Activated CD8-positive, alpha-beta T cell treated with anti-CD3 and anti-CD28 coated beads, Interleukin-2, amount 10 ng/mL, durations not matched to agents 7 days and 5 days (primary cell): ENCODE data around the gene WNT6. TPM values are rescaled to one million over a fixed set of nuclear protein-coding genes. Genes with fewer than 3 reads are reported as not detected.

Experiments used
- ATAC-seq: fragments of 150-1000 bp; cut with Tn5 transposase; one replicate; pipeline ENCODE4 v1.10.0; 2021; ENCODE audit warnings: moderate library complexity
- CTCF ChIA-PET: fragments of 350-600 bp; sonication (Branson Sonifier 250); formaldehyde crosslinking; loops from one replicate; lab custom pipeline; 2021; ENCODE audit warnings: antibody characterized with exemption; lab: Charles Lee
- POLR2A ChIA-PET: fragments of 350-600 bp; sonication (Branson Sonifier 250); formaldehyde crosslinking; loops from one replicate; lab custom pipeline; 2021; ENCODE audit warnings: antibody characterized with exemption; lab: Charles Lee
- DNase-seq: peaks from one replicate; pipeline ENCODE4 v3.0.0-alpha.2; 2020
- H3K27ac Mint-ChIP-seq: one replicate; pipeline ENCODE4 v1.8.0; 2021; ENCODE audit warnings: mild to moderate bottlenecking, mixed read lengths
- H3K27me3 Mint-ChIP-seq: one replicate; pipeline ENCODE4 v1.8.0; 2021; ENCODE audit warnings: low read depth, mixed read lengths
- H3K36me3 Mint-ChIP-seq: one replicate; pipeline ENCODE4 v1.8.0; 2021; ENCODE audit warnings: low read depth, mixed read lengths
- H3K4me1 Mint-ChIP-seq: one replicate; pipeline ENCODE4 v1.8.0; 2021; ENCODE audit warnings: low read depth, mixed read lengths
- H3K4me3 Mint-ChIP-seq: one replicate; pipeline ENCODE4 v1.8.0; 2021; ENCODE audit warnings: mild to moderate bottlenecking, mixed read lengths
- H3K9me3 Mint-ChIP-seq: one replicate; pipeline ENCODE4 v1.8.0; 2022; ENCODE audit warnings: mixed read lengths; ENCODE audit not compliant: insufficient read depth
- total RNA-seq, 2 experiments: library from RNA; stranded (reverse); gene quantifications; one replicate each; pipeline ENCODE4 v1.2.3, GENCODE V29; 2021

The WNT6 gene
- total RNA-seq, 2 experiments from 2014 or later, result not detected

GRCh38 chr2:218872645-218873358 is 13.2 kb downstream of the WNT6 start:
- Mint-ChIP-seq H3K4me3 (no peak overlapping the region), H3K4me1 (peaks cover 20% of the 10 kb centered on the region), H3K27me3 (peaks cover 68% of the 10 kb centered on the region), H3K9me3 (no peaks in the 10 kb centered on the region), H3K27ac (no peak overlapping the region), H3K36me3 (no peaks in the 10 kb centered on the region)
- ATAC-seq, result no peak
- DNase-seq, result no peak
- CTCF ChIA-PET, result interaction anchor here (1.1 to 22.4 kb wide), 7 partner anchors 15 to 122 kb away, joined by 3 to 930 read pairs (median 41); no protein-coding TSS in a partner anchor
- POLR2A ChIA-PET, result no interaction called here

DNA sequence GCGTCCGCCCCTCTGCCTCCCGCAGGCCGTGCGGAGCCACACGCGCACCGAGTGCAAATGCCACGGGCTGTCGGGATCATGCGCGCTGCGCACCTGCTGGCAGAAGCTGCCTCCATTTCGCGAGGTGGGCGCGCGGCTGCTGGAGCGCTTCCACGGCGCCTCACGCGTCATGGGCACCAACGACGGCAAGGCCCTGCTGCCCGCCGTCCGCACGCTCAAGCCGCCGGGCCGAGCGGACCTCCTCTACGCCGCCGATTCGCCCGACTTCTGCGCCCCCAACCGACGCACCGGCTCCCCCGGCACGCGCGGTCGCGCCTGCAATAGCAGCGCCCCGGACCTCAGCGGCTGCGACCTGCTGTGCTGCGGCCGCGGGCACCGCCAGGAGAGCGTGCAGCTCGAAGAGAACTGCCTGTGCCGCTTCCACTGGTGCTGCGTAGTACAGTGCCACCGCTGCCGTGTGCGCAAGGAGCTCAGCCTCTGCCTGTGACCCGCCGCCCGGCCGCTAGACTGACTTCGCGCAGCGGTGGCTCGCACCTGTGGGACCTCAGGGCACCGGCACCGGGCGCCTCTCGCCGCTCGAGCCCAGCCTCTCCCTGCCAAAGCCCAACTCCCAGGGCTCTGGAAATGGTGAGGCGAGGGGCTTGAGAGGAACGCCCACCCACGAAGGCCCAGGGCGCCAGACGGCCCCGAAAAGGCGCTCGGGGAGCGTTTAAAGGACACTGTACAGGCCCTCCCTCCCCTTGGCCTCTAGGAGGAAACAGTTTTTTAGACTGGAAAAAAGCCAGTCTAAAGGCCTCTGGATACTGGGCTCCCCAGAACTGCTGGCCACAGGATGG is 14.0 kb downstream of the WNT6 start:
- DNase-seq (no peak), ATAC-seq (no peak)
- Mint-ChIP-seq H3K4me1 (peaks cover 20% of the 10 kb centered on the region), H3K27ac (no peak overlapping the region), H3K27me3 (peaks cover 62% of the 10 kb centered on the region), H3K9me3 (no peaks in the 10 kb centered on the region), H3K4me3 (no peak overlapping the region), H3K36me3 (no peaks in the 10 kb centered on the region)
- POLR2A ChIA-PET, result interaction anchor here (1.1 kb wide), 1 partner anchor 24 kb away, joined by 3 read pairs; no protein-coding TSS in a partner anchor
- CTCF ChIA-PET, result interaction anchor here (0.6 to 22.4 kb wide), 8 partner anchors 13 to 121 kb away, joined by 3 to 930 read pairs (median 41); no protein-coding TSS in a partner anchor

GRCh38 chr2:218875692-218876246 is 16.2 kb downstream of the WNT6 start:
- Mint-ChIP-seq H3K36me3 (no peaks in the 10 kb centered on the region), H3K9me3 (no peaks in the 10 kb centered on the region), H3K27me3 (peaks cover 58% of the 10 kb centered on the region), H3K4me3 (no peak overlapping the region), H3K27ac (no peak overlapping the region), H3K4me1 (peaks cover 33% of the 10 kb centered on the region)
- ChIA-PET CTCF (interaction anchor here (0.6 to 22.4 kb wide), 32 partner anchors 11 to 403 kb away, joined by 3 to 930 read pairs (median 6); partner anchors contain the start of genes CDK5R2, DNAJB2 and WNT6), POLR2A (interaction anchor here (0.7 to 1.5 kb wide), 3 partner anchors 21 to 34 kb away, joined by 3 to 19 read pairs (median 4); no protein-coding TSS in a partner anchor)
- DNase-seq (no peak), ATAC-seq (no peak)

DNA sequence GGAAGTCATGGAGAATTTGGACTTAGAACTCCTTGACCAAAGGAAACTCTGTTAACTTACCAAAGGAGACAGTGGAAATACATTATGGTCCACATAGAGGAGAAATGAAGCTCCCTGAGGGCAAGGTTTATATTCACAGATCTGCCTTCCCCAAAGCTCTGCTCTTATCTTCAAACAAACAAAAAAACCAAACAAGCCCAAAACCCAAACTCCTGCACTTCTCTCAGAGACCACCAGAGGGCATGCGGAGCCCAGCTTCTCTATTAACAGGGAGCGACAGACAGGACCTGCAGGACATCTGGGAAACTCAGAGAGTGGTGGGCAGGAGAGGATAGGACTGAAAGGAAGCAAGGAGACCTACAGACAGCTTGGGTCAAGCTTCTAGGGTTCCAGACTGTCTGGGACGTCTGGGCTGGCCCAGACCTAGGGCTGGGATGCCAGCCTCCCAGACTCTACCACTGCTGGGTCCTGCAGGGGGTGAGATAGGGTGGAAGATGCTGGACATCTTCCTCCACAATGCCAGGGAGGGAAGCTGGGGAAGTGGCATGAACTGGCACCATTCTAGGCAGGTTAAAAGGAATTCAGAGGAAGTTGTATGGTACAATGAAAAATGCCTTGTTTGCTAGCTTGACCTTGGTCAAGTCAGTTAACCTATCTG is 17.1 kb downstream of the WNT6 start:
- peak; percentile 76 for DNase-seq
- Mint-ChIP-seq H3K27me3 (peaks cover 63% of the 10 kb centered on the region), H3K4me1 (peaks cover 31% of the 10 kb centered on the region), H3K9me3 (no peaks in the 10 kb centered on the region), H3K4me3 (no peak overlapping the region), H3K36me3 (no peaks in the 10 kb centered on the region), H3K27ac (no peak overlapping the region)
- ChIA-PET CTCF (interaction anchor here (0.6 to 22.4 kb wide), 35 partner anchors 9 to 403 kb away, joined by 3 to 930 read pairs (median 6); partner anchors contain the start of genes CDK5R2, DNAJB2 and WNT6), POLR2A (interaction anchor here (0.7 to 1.7 kb wide), 6 partner anchors 11 to 33 kb away, joined by 3 to 19 read pairs (median 4); no protein-coding TSS in a partner anchor)
- ATAC-seq, result peak; percentile 14

GRCh38 chr2:218877331-218877730 is 17.7 kb downstream of the WNT6 start:
- Mint-ChIP-seq H3K27ac (no peak overlapping the region), H3K36me3 (no peaks in the 10 kb centered on the region), H3K4me1 (peaks cover 25% of the 10 kb centered on the region), H3K9me3 (no peaks in the 10 kb centered on the region), H3K4me3 (no peak overlapping the region), H3K27me3 (peaks cover 61% of the 10 kb centered on the region)
- ChIA-PET POLR2A (interaction anchor here (1.1 to 1.7 kb wide), 4 partner anchors 11 to 24 kb away, joined by 3 to 19 read pairs (median 4); no protein-coding TSS in a partner anchor), CTCF (interaction anchor here (0.9 to 22.4 kb wide), 17 partner anchors 9 to 190 kb away, joined by 3 to 930 read pairs (median 12); no protein-coding TSS in a partner anchor)
- ATAC-seq (no peak), DNase-seq (no peak)

- H3K27me3 Mint-ChIP-seq, result peaks cover 61% of the 10 kb centered on the region
- no peaks in the 10 kb centered on the region for H3K36me3 Mint-ChIP-seq
- no peak overlapping the region for H3K4me3 Mint-ChIP-seq
- H3K9me3 Mint-ChIP-seq, result no peaks in the 10 kb centered on the region
- no peak overlapping the region for H3K27ac Mint-ChIP-seq
- no peak for ATAC-seq
- ChIA-PET POLR2A (interaction anchor here (1.7 to 4.2 kb wide), 2 partner anchors 19 to 23 kb away, joined by 3 to 31 read pairs; no protein-coding TSS in a partner anchor), CTCF (interaction anchor here (1.0 to 22.4 kb wide), 7 partner anchors 9 to 117 kb away, joined by 3 to 930 read pairs (median 41); no protein-coding TSS in a partner anchor)
- no peak for DNase-seq
- H3K4me1 Mint-ChIP-seq, result peaks cover 25% of the 10 kb centered on the region
Observed at GRCh38 chr2:218877891-218878290, 18.3 kb downstream of the WNT6 start.

DNA sequence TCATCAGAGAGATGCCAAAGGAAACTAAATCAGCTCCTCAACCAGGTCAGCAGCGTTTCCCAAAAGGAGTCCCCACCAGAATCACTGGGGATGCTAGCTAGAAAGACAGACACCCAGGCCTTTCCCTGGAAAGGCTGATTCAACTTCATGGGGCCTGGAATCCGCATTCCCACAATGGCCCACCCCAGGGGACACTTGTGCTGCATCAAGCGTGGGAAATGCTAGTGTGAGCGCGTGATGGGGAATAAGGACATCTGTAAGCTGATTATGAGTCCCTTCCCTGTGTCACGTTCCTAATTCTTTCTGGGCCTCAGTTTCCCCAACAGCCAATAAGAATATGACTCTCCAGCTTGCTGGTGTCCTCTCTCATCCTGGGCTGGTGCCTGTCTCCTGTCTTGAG is 18.9 kb downstream of the WNT6 start:
- Mint-ChIP-seq H3K36me3 (no peaks in the 10 kb centered on the region), H3K4me3 (no peak overlapping the region), H3K27me3 (peaks cover 59% of the 10 kb centered on the region), H3K9me3 (no peaks in the 10 kb centered on the region), H3K27ac (no peak overlapping the region), H3K4me1 (peaks cover 24% of the 10 kb centered on the region)
- ChIA-PET POLR2A (interaction anchor here (1.7 to 4.2 kb wide), 2 partner anchors 18 to 22 kb away, joined by 3 to 31 read pairs; no protein-coding TSS in a partner anchor), CTCF (interaction anchor here (1.0 to 22.4 kb wide), 6 partner anchors 8 to 31 kb away, joined by 3 to 930 read pairs (median 38); no protein-coding TSS in a partner anchor)
- DNase-seq, result no peak
- ATAC-seq, result no peak

DNA sequence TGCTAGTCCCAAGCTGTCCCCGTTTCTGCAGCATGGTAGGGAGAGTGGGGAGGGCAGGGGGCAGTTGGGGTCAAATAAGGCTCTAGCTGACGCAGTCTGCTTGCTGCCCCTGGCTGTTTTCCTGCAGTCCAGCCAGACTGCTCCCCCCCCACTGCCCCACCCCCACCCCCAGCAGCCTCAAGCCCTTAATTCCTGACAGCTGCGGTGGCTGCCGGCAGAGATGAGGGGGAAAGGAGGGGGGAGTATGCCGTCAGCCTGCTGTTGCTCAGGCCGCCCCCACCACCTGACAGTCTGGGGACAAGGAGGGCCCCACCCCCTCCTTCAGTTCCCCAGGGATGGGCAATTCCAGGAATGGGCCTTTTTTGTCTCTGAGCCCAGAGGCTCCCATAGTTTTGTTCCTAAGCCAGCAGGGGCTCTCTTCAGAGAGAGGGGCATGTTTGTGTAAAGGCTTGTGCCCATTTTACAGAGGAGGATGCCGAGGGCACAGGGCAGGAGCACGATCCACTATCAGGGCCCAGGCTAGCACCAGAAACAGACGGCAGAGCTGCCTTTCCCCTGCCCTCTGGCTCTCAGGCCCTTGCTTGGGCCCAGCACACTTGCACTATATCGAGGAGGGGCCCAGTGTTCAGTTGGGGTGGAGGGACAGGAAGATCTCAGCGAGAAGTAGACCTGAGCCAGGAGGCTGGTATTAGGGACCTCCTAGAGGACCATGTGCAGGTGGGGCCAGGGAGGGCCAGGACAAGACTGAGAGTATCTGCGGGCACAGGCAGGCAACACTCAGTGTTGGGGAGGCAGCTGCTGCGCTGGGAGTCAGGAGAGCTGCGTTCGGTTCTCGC is 19.5 kb downstream of the WNT6 start:
- peaks cover 57% of the 10 kb centered on the region for H3K27me3 Mint-ChIP-seq
- POLR2A ChIA-PET, result interaction anchor here (0.7 to 4.2 kb wide), 3 partner anchors 13 to 18 kb away, joined by 3 to 31 read pairs (median 3); no protein-coding TSS in a partner anchor

GRCh38 chr2:218879776-218880101 is 20.1 kb downstream of the WNT6 start:
- POLR2A ChIA-PET, result interaction anchor here (1.3 to 4.2 kb wide), 2 partner anchors 13 to 17 kb away, joined by 3 to 31 read pairs; no protein-coding TSS in a partner anchor
- Mint-ChIP-seq H3K4me3 (no peak overlapping the region), H3K4me1 (peaks cover 24% of the 10 kb centered on the region), H3K9me3 (no peaks in the 10 kb centered on the region), H3K27ac (no peak overlapping the region), H3K27me3 (peaks cover 56% of the 10 kb centered on the region), H3K36me3 (no peaks in the 10 kb centered on the region)
- CTCF ChIA-PET, result interaction anchor here (1.3 to 22.4 kb wide), 3 partner anchors 7 to 32 kb away, joined by 5 to 930 read pairs (median 117); no protein-coding TSS in a partner anchor
- ATAC-seq (no peak), DNase-seq (no peak)

More for the DNA sequence above, 19.5 kb downstream of the WNT6 start:
- ATAC-seq, result no peak
- Mint-ChIP-seq H3K4me1 (peaks cover 24% of the 10 kb centered on the region), H3K4me3 (no peak overlapping the region), H3K27ac (no peak overlapping the region), H3K9me3 (no peaks in the 10 kb centered on the region), H3K36me3 (no peaks in the 10 kb centered on the region)
- CTCF ChIA-PET, result interaction anchor here (1.0 to 22.4 kb wide), 5 partner anchors 8 to 32 kb away, joined by 3 to 930 read pairs (median 70); no protein-coding TSS in a partner anchor
- no peak for DNase-seq
